ENCODE data around the gene SH3D19.

- TF ChIP-seq, protein P1, sequence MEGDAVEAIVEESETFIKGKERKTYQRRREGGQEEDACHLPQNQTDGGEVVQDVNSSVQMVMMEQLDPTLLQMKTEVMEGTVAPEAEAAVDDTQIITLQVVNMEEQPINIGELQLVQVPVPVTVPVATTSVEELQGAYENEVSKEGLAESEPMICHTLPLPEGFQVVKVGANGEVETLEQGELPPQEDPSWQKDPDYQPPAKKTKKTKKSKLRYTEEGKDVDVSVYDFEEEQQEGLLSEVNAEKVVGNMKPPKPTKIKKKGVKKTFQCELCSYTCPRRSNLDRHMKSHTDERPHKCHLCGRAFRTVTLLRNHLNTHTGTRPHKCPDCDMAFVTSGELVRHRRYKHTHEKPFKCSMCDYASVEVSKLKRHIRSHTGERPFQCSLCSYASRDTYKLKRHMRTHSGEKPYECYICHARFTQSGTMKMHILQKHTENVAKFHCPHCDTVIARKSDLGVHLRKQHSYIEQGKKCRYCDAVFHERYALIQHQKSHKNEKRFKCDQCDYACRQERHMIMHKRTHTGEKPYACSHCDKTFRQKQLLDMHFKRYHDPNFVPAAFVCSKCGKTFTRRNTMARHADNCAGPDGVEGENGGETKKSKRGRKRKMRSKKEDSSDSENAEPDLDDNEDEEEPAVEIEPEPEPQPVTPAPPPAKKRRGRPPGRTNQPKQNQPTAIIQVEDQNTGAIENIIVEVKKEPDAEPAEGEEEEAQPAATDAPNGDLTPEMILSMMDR (IDR thresholded peaks at IDR 0.05): no peak
- TF ChIP-seq POLR2A (IDR thresholded peaks at IDR 0.05): no peak
Observed at GRCh38 chr4:151133311-151133710, 192.1 kb downstream of the SH3D19 start.

Data from ovary (tissue), 3 donors.